ENCODE results near the gene NR3C1.

Gene NR3C1

GRCh38 chr5:143228597-143229293, 174.7 kb downstream of the NR3C1 start:
- H3K27ac ChIP-seq (ENCODE audit: low read depth, low read length): no peak overlapping the region
- 92% methylated on average over 8 of the region's 8 CpGs for whole genome bisulfite sequencing

More at GRCh38 chr5:143228597-143229293, 174.7 kb downstream of the NR3C1 start:
- Histone ChIP-seq H3K36me3 (ENCODE audit: insufficient read depth, low read length) (no peaks in the 10 kb centered on the region), H3K4me3 (ENCODE audit: low read length) (no peak overlapping the region), H3K9me3 (ENCODE audit: insufficient read depth, low read depth, low read length) (no peaks in the 10 kb centered on the region), H3K9ac (ENCODE audit: low read depth, low read length) (no peak overlapping the region), H3K4me1 (ENCODE audit: insufficient read depth, low read length) (0 out of 2 replicates have a peak, but pooled peaks cover 6% of the 10 kb centered on the region), H3K27me3 (ENCODE audit: insufficient read depth, low read length) (no peaks in the 10 kb centered on the region)
